Gastroesophageal sphincter (tissue), 3 donors: ENCODE measurements around the gene MSTO1.
"Not testable (repeated sequence)": the region's sequence is repeated elsewhere in the genome, so short reads cannot be mapped to it uniquely, and the experiment has no call there.

Experiments used
- CTCF ChIP-seq, 4 experiments: fragments of 200-600 bp in 2 of 4; fragments of 450-650 bp in 2 of 4; sonication (generic) in 1 of 4; IDR thresholded peaks; one replicate each; pipeline ENCODE4 v1.5.1; 2017 to 2019; ENCODE audit warnings: antibody characterized with exemption in 4 of 4, mild to moderate bottlenecking in 2 of 4, moderate library complexity in 2 of 4
- EP300 ChIP-seq: sonication (generic); formaldehyde crosslinking; IDR thresholded peaks from one replicate; pipeline ENCODE4 v1.6.1; 2017; ENCODE audit warnings: antibody characterized with exemption, mild to moderate bottlenecking
- POLR2A ChIP-seq, 2 donors: fragments of 450-650 bp; IDR thresholded peaks; one replicate each; pipeline ENCODE4 v1.6.1; 2017; ENCODE audit warnings: antibody characterized with exemption in 2 of 2, mild to moderate bottlenecking in 2 of 2, moderate library complexity in 1 of 2
- POLR2AphosphoS5 ChIP-seq: sonication (generic); formaldehyde crosslinking; IDR thresholded peaks from one replicate; pipeline ENCODE4 v1.6.1; 2017; ENCODE audit warnings: antibody characterized with exemption

DNA sequence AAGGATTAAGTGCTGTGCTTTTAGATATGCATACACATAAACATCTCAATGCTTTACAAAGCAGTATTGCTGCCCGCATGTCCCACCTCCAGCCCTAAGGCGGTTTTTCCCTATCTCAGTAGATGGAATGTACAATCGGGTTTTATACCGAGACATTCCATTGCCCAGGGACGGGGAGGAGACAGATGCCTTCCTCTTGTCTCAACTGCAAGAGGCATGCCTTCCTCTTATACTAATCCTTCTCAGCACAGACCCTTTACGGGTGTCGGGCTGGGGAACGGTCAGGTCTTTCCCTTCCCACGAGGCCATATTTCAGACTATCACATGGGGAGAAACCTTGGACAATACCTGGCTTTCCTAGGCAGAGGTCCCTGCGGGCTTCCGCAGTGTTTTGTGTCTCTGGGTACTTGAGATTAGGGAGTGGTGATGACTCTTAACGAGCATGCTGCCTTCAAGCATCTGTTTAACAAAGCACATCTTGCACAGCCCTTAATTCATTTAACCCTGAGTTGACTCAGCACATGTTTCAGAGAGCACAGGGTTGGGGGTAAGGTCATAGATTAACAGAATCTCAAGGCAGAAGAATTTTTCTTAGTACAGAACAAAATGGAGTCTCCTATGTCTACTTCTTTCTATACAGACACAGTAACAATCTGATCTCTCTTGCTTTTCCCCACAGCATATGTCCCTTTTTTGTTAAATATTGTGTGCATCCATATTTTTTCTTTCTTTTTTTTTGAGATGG lies 10.0 kb upstream of the MSTO1 start:
- TF ChIP-seq CTCF (IDR thresholded peaks at IDR 0.05); POLR2A (IDR thresholded peaks at IDR 0.05); POLR2AphosphoS5; EP300: not testable (repeated sequence)
